Stimulated activated CD8-positive, alpha-beta memory T cell treated with anti-CD3 and anti-CD28 coated beads, Interleukin-4, amount 100 ng/mL, for 24 hours (primary cell): ENCODE measurements around the gene ADAMTS15.

ENCODE experiments used
- DNase-seq: peaks from one replicate; pipeline ENCODE4 v3.0.0-alpha.2; 2020; ENCODE audit warnings: low read depth

ADAMTS15 gene

DNA sequence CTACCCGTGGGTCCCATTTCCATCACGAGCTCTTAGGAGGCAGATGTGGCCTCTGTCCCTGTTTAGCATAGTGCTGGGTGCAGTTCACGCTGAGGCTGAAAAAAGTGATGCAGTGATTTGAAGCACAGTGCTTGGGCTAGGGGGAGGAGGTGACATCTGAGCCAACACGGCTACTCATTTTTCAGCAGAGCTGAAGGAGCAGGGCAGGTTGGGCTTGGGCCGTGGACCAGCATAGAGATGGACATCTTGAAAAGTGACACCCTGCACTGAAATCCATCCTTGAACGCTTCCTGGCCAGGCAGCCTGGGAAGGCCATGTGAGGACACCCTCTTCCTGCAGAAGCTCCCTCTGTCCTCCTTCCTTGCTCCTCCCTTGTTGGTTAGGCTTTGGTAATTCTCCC is 66.4 kb downstream of the ADAMTS15 start:
- DNase-seq: no peak

DNA sequence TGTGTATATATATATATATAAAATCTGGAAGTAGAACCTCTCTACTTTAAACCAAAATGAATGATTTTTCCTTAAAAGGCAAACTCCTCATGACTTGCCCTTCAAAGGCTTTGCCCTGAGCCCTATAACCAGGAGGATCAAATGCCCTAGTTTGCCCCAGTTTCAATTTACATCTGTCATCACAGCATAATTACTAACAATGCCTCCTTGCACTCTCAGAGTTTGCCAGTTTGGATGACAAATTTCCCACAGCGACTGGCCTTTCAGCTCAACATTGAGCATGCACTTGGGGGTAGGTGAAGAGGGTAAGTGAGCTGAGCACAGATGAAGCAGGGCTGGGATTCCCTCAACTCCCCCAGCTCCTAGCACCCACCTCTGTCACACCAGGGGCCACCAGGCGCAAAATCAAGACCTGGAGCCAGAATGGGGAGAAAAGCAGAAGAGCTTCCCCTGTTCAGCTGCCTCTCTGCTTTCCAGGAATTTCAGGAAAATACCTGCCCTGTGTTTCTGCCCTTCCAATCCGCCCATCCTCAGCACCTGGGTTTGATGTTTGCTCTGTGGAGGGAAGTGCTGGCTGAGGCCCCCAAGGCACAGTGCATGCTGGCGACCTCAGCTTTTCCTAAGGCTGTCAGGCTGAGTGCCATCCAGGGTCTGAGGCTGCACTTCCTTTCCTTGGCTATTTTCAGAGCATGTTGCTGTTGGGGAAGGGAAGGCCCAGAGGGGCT is 67.5 kb downstream of the ADAMTS15 start:
- DNase-seq: no peak

- DNase-seq: no peak
Observed at GRCh38 chr11:130516554-130517505, 68.4 kb downstream of the ADAMTS15 start.

DNA sequence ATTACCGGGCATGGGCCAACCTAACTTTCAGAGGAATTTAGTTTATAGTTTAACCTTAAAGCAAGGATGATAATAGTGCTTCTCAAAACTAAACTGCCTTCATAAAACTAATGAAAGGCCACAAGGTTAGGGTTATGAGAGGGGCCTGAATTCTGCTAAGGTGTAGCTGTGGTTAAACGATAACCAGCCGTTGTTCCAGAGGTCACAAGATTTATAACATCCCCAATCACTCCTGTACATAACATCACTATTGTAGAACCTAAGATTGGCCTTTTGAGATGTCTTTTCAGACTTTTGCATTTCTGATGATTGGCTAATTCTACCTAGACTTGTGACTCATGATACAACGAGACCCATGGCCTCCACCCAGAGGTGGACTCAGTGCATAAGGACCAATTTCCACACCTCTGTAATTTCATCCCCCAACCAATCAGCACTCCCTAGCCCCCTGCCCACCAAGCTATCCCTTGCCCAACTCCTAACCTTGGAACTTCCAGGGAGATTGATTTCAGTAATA is 69.8 kb downstream of the ADAMTS15 start:
- DNase-seq: no peak

DNA sequence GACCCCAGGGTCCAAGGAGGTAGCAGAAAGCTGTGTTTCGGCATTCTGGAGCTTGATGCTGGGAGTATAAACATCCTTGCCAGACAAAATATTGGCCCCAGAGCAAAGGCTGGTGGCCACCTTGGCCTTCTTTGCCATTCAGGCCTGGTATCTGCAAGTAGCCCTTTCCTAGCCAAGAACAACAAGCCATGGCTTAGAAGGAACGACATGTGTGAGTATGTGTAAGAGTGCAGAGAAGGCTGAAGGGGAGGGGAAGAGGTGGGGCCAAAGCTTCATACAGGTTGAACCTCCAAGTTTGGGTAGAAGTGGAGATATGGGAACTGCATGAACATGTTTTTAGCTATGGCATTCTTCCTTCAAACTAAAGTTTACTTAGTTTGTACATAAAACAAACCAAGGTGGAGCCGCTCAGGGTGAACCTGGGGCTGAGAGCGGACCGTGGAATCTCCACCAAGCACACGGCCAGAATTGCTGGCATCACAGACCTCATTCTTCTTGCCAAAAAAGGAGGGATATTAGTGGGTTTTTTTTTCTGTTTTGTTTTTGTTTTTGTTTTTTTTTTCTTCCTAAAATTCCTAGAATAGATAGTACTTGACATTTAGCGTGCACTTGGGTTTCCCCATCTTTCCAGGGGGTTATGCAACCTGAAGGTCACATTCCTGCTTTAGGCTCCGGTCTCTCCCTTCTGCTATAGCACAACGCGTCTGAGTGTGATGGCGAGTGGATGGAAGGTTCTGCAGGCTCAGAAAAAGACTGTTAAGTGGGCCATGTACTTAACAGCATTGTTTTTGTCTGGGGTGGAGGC is 70.9 kb downstream of the ADAMTS15 start:
- no peak for DNase-seq

DNA sequence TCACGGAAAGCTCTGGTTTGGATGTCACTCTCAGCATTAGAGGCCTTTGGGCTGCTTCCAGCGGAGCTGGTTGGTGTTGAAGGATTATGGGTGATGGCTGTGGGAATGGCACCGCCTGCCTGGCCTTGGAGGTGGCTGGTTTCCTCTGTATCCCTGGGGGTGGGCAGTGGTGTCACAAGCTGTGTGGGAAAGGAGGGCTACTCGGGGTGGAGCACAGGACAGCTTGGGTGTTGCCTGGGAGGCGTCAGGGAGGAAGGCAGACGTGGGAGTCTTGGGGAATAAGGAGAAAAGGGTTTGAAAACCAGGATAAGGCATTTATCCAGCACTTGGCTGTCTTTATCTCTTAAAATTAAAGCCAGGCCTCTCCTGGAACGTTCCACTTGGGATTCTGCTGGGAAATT is 71.8 kb downstream of the ADAMTS15 start:
- no peak for DNase-seq

GRCh38 chr11:130522284-130522961 is 74.0 kb downstream of the ADAMTS15 start:
- DNase-seq: no peak

DNA sequence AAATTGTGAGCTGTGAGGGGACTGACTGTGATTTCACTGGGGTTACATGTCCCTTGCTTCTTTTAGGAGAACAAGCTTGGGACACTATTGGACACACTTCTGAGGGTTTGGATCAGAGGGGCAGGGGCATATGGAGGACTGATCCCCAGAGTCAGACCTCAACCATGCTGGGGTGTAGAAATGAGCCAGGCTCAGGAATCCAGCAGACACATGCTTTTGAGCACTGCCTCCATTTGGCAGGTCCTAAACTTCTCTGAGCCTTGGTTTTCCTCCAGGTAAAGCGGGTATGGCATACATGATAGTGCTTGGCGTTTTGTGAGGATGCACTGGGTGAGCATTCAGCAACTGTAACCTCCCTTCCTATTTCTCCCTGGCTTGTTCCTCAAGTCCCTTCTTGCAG is 74.7 kb downstream of the ADAMTS15 start:
- no peak for DNase-seq

- DNase-seq: no peak
Observed at GRCh38 chr11:130523609-130524008, 75.2 kb downstream of the ADAMTS15 start.

DNA sequence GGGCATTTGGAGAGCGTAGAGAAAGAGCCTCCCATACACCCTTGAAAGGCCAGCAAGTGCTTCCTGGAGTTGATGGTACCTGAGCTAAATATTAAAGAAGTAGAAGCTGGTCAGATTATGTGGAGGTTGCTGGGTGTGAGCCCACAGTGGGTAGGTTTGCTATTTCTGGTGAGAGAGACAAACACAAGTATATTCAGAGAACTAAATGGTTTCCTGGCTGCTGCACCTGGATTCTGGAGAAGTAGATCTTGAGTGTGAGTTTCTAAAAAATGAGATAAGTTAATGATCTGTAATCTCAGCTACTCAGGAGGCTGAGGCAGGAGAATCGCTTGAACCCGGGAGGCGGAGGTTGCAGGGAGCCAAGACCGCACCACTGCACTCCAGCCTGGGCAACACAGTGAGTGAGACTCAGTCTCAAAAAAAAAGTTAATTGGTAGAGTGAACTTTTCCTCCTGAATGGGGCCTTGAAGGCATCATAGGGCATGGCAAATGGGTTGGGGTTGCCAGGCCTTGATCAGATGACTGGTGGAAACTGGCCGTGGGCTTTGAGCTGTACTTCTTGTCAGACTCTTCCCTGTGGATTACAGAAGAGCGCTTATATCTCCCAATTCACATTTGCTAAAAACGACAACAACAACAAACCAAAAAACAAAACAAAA is 75.8 kb downstream of the ADAMTS15 start:
- DNase-seq: no peak

DNA sequence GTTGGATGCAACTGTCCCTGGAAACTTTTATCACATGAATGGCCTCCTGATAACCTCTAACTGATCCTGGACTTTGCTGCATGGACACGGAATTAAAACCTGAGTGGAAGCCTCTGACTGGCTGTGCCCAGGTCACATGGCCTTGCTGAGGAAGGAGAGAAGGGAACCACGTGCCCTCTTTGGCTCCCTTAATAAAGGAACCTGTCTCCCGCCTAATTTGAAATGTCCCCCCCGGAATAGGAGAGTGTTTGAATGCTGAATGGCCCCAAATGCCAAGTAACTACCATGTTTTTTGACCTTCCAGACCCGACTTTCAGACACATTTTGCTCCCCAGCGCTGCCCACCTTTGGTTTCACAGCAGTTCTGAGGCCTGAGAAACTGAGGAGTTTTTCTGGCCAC is 76.9 kb downstream of the ADAMTS15 start:
- DNase-seq: no peak
